ENCODE measurements around the gene SECTM1. TPM values are rescaled to one million over a fixed set of nuclear protein-coding genes. Genes with fewer than 3 reads are reported as not detected.

The SECTM1 gene
- total and polyA plus RNA-seq, 9 of the 15 experiments (the other 6 are each of a cell fraction or from before 2014, with no cell fraction given), result 0.11 to 0.46 (median 0.18) TPM; not detected in 6

GRCh38 chr17:82358465-82359350 is 25.1 kb upstream of the SECTM1 start, which contains the start of gene TEX19 (continued):
- no peak for TF ChIP-seq HBP1 (CRISPR knock-in tag; IDR thresholded peaks at IDR 0.05)
- no peak for TF ChIP-seq RBM34 (IDR thresholded peaks at IDR 0.05; ENCODE audit: borderline replicate concordance, insufficient read depth, low read length)
- peak; percentile 12 to 31; a peak in 2 of 4 replicates for TF ChIP-seq RAD21 (CRISPR knock-in tag; conservative IDR thresholded peaks at IDR 0.05 in 1 of 2, IDR thresholded peaks at IDR 0.05 in 1 of 2)
- TF ChIP-seq NUFIP1 (IDR thresholded peaks at IDR 0.05; ENCODE audit: partially characterized antibody), result no peak
- TF ChIP-seq MXI1 (IDR thresholded peaks at IDR 0.05; ENCODE audit: low read depth, low read length), result no peak
- no peak for TF ChIP-seq JUND (IDR thresholded peaks at IDR 0.05; ENCODE audit: borderline replicate concordance, low read depth, low read length)
- TF ChIP-seq JUND (tag; IDR thresholded peaks at IDR 0.05; ENCODE audit: borderline replicate concordance, low read depth, low read length), result no peak
- TF ChIP-seq E2F1 (CRISPR knock-in tag; IDR thresholded peaks at IDR 0.05), result peak; percentile 51; the same call in 1 of the 2 replicates
- peak; percentile 35; the same call in 1 of the 2 replicates for TF ChIP-seq ATF3 (IDR thresholded peaks at IDR 0.05)
- peak; percentile 63; the same call in 1 of the 2 replicates for TF ChIP-seq ATF3 (CRISPR knock-in tag; conservative IDR thresholded peaks at IDR 0.05)
- no peak for TF ChIP-seq BRD9 (IDR thresholded peaks at IDR 0.05; ENCODE audit: low read depth, partially characterized antibody)
- TF ChIP-seq SPI1 (IDR thresholded peaks at IDR 0.05; ENCODE audit: borderline replicate concordance, low read depth, low read length), result no peak
- TF ChIP-seq TRIM24 (IDR thresholded peaks at IDR 0.05), result peak; percentile 10 to 30; a peak in 2 of 4 replicates
- no peak for TF ChIP-seq BMI1 (IDR thresholded peaks at IDR 0.05; ENCODE audit: low read length)
- TF ChIP-seq ZNF445 (CRISPR knock-in tag; IDR thresholded peaks at IDR 0.05; ENCODE audit: low read depth), result no peak
- no peak for TF ChIP-seq TSC22D4 (tag; IDR thresholded peaks at IDR 0.05)
- 0 out of 2 replicates have a peak, but pooled peaks have one; percentile 13 for TF ChIP-seq ELF2 (CRISPR knock-in tag; IDR thresholded peaks at IDR 0.05)
- no peak for TF ChIP-seq DDX20 (tag; IDR thresholded peaks at IDR 0.05; ENCODE audit: low read depth)
- TF ChIP-seq GTF2F1 (IDR thresholded peaks at IDR 0.05; ENCODE audit: low read depth, low read length), result no peak
- no peak for TF ChIP-seq ZSCAN32 (CRISPR knock-in tag; IDR thresholded peaks at IDR 0.05)
- TF ChIP-seq CBX5 (IDR thresholded peaks at IDR 0.05; ENCODE audit: borderline replicate concordance, low read depth), result no peak
- TF ChIP-seq NFE2L1 (tag; IDR thresholded peaks at IDR 0.05; ENCODE audit: borderline replicate concordance, low read depth), result peak; percentile 84
- no peak for TF ChIP-seq RBM39 (optimal IDR thresholded peaks at IDR 0.05; ENCODE audit: low read depth, low read length)
- peak; percentile 81 for TF ChIP-seq FOXP1 (CRISPR knock-in tag; IDR thresholded peaks at IDR 0.05)
- no peak for TF ChIP-seq ZNF140 (CRISPR knock-in tag; IDR thresholded peaks at IDR 0.05)
- TF ChIP-seq RNF2 (IDR thresholded peaks at IDR 0.05), result peak; percentile 73; the same call in 1 of the 2 replicates
